Ishikawa (cell line): ENCODE measurements around the gene DLK2.

ENCODE experiments used
- CEBPB ChIP-seq: IDR thresholded peaks from 2 replicates; pipeline ENCODE4 v1.6.1; 2012
- CREB1 ChIP-seq: IDR thresholded peaks from 2 replicates; pipeline ENCODE4 v1.6.1; 2012; ENCODE audit warnings: low read depth
- EGR1 ChIP-seq: IDR thresholded peaks from 2 replicates; pipeline ENCODE4 v1.6.1; 2012
- EP300 ChIP-seq: IDR thresholded peaks from 2 replicates; pipeline ENCODE4 v1.6.1; 2012; ENCODE audit warnings: borderline replicate concordance
- FOXM1 ChIP-seq: IDR thresholded peaks from 2 replicates; pipeline ENCODE4 v1.6.1; 2012; ENCODE audit warnings: low read depth, borderline replicate concordance
- MAX ChIP-seq: IDR thresholded peaks from 2 replicates; pipeline ENCODE4 v1.6.1; 2012
- NFIC ChIP-seq: IDR thresholded peaks from 2 replicates; pipeline ENCODE4 v1.6.1; 2012
- RAD21 ChIP-seq: IDR thresholded peaks from 2 replicates; pipeline ENCODE4 v1.6.1; 2012; ENCODE audit warnings: low read depth
- TAF1 ChIP-seq: IDR thresholded peaks from 2 replicates; pipeline ENCODE4 v1.6.1; 2012; ENCODE audit warnings: low read depth, mild to moderate bottlenecking
- TCF12 ChIP-seq: IDR thresholded peaks from 2 replicates; pipeline ENCODE4 v1.6.1; 2012; ENCODE audit warnings: low read depth
- TEAD4 ChIP-seq: IDR thresholded peaks from 2 replicates; pipeline ENCODE4 v1.6.1; 2012
- YY1 ChIP-seq: IDR thresholded peaks from 2 replicates; pipeline ENCODE4 v1.6.1; 2012; ENCODE audit warnings: low read depth
- ZBTB7A ChIP-seq: IDR thresholded peaks from 2 replicates; pipeline ENCODE4 v1.6.1; 2012; ENCODE audit warnings: low read depth
- TF ChIP-seq, protein P1 (sequence below): IDR thresholded peaks from 2 replicates; pipeline ENCODE4 v1.6.1; 2012
- TF ChIP-seq, protein P2 (sequence below): IDR thresholded peaks from 2 replicates; pipeline ENCODE4 v1.6.1; 2012; ENCODE audit warnings: low read depth, mild to moderate bottlenecking

The DLK2 gene

GRCh38 chr6:43427406-43428111 is 27.8 kb downstream of the DLK2 start, which contains the start of gene ABCC10:
ABCC10 (plus strand) TSS chr6:43427541; CDS start chr6:43427979, 438 bp downstream.
- TF ChIP-seq NFIC (peak; percentile 11; the same call in 1 of the 2 replicates), CREB1 (no peak), EP300 (no peak), TAF1 (peak; percentile 78; the same call in 1 of the 2 replicates), TCF12 (peak; percentile 67; the same call in 1 of the 2 replicates), FOXM1 (no peak), YY1 (peak; percentile 44), CEBPB (peak; percentile 12; the same call in 1 of the 2 replicates), EGR1 (no peak), ZBTB7A (no peak), RAD21 (no peak), MAX (peak; percentile 59), TEAD4 (no peak)
- TF ChIP-seq, protein P1, sequence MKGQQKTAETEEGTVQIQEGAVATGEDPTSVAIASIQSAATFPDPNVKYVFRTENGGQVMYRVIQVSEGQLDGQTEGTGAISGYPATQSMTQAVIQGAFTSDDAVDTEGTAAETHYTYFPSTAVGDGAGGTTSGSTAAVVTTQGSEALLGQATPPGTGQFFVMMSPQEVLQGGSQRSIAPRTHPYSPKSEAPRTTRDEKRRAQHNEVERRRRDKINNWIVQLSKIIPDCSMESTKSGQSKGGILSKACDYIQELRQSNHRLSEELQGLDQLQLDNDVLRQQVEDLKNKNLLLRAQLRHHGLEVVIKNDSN: no peak
- TF ChIP-seq, protein P2, sequence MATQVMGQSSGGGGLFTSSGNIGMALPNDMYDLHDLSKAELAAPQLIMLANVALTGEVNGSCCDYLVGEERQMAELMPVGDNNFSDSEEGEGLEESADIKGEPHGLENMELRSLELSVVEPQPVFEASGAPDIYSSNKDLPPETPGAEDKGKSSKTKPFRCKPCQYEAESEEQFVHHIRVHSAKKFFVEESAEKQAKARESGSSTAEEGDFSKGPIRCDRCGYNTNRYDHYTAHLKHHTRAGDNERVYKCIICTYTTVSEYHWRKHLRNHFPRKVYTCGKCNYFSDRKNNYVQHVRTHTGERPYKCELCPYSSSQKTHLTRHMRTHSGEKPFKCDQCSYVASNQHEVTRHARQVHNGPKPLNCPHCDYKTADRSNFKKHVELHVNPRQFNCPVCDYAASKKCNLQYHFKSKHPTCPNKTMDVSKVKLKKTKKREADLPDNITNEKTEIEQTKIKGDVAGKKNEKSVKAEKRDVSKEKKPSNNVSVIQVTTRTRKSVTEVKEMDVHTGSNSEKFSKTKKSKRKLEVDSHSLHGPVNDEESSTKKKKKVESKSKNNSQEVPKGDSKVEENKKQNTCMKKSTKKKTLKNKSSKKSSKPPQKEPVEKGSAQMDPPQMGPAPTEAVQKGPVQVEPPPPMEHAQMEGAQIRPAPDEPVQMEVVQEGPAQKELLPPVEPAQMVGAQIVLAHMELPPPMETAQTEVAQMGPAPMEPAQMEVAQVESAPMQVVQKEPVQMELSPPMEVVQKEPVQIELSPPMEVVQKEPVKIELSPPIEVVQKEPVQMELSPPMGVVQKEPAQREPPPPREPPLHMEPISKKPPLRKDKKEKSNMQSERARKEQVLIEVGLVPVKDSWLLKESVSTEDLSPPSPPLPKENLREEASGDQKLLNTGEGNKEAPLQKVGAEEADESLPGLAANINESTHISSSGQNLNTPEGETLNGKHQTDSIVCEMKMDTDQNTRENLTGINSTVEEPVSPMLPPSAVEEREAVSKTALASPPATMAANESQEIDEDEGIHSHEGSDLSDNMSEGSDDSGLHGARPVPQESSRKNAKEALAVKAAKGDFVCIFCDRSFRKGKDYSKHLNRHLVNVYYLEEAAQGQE: no peak

GRCh38 chr6:43426928-43427405 is 28.4 kb downstream of the DLK2 start:
- TF ChIP-seq TCF12 (no peak), NFIC (no peak), RAD21 (no peak), YY1 (no peak), ZBTB7A (no peak), TEAD4 (no peak), TAF1 (no peak; the same call in 1 of the 2 replicates), EP300 (no peak), CREB1 (no peak), FOXM1 (no peak), CEBPB (no peak), EGR1 (no peak)
- TF ChIP-seq, protein P1: no peak
- TF ChIP-seq, protein P2: no peak

- TF ChIP-seq ZBTB7A (no peak), MAX (no peak), FOXM1 (no peak), RAD21 (no peak), EGR1 (no peak), TEAD4 (no peak), NFIC (no peak), CREB1 (no peak), TCF12 (no peak), CEBPB (no peak), TAF1 (no peak), YY1 (no peak), EP300 (no peak)
- TF ChIP-seq, protein P1: no peak
- TF ChIP-seq, protein P2: no peak
Observed at GRCh38 chr6:43421831-43422230, 33.5 kb downstream of the DLK2 start.
